GM19099 (cell line): Measurements from ENCODE around the gene CGA.

Source experiments
- POLR2A ChIP-seq: IDR thresholded peaks from 3 replicates; pipeline ENCODE4 v1.6.1; 2011; ENCODE audit warnings: low read depth; ENCODE audit not compliant: insufficient read length; ENCODE audit errors: extremely low read depth

The CGA gene

DNA sequence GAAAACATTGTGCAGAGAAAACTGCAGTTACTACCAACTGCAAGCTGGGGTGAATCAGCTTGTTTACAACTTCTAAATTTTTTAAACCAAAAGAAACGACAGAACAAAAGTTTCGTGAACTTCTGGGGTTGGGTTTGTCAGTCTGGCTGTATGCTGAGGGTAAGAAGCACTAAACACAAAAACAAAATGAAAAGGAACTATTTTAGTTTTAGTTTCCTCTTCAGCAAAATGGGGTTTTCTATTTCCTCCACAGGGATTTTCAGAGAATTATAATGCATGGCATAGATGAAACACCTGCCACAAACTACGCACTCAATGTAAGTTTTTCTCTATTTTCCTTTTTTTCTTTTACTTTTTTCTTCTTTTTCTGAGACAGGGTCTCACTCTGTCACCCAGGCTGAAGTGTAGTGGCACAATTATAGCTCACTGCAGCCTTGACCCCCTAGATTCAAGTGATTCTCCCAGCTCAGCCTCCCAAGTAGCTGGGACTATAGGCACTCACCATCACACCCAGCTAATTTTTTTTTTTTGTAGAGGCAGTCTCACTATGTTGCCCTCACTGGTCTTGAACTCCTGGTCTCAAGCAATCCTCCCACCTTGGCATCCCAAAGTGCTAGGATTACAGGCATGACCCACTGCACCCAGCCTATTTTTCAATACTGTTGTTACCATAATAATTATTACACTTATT lies 40.6 kb downstream of the CGA start:
- no peak for TF ChIP-seq POLR2A

DNA sequence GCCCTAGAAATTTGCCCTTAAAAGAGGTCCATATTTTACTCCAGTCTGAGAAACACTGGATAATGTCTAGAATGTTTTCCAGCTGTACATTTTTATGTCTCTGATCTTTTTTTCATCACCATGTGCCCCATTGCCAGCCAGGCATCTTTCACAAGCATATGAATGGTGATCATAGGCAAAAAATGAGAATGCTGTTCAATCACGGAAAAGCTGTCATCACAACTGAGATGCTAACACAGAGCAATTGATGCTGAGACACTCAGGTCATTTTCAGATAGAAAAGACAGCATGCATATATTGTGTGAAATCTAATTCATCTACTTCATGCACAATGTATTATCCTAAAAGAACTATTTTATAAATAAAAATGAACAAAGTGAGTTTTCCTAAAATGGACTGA lies 41.6 kb downstream of the CGA start:
- no peak for TF ChIP-seq POLR2A

DNA sequence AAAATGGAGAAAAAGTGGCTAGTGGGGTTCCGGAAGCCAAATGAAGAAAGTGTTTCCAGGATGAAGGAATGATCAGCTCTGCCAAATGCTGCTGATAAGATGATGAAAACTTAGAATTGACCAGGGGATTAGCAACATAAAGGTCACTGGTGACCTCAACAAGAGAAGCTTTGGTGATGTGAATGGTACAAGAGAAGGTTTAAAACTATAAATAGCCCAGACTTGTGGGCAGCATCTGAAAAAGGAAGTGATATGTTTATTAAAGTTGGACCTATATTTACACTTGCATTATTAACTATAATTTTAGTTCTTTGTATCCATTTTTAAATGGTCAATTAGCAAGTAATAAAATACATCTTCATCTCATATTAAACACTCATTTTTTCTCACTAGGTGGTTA lies 45.1 kb downstream of the CGA start:
- TF ChIP-seq POLR2A = no peak

DNA sequence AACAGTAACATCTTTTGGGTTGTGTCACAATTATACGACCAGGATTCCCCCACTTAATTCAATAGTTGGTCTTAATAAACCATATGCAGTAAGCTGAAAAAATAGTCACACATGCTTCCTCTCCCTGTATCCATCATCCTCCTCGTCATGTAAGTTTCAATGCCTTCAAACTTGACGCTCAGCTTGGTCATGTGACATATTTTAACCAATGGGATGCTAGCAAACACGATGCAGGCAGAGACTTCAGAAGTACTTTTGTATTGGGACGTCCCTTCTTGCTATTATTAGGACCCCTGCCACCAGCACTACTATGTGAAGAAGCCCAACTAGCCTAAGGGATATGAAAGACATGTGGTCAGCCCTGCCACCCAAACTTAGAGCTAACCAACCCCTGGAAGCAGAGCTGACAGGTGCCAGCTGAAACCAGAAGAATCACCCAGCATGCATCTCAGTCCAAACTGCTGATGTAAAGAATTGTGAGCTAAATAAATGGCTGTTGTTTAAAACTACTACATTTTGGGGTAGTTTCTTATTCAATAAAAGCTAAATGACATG lies 49.3 kb downstream of the CGA start:
- TF ChIP-seq POLR2A = no peak

GRCh38 chr6:87040729-87041128 lies 54.2 kb downstream of the CGA start:
- no peak for TF ChIP-seq POLR2A
